ENCODE data around the gene PTPRM.

DNA sequence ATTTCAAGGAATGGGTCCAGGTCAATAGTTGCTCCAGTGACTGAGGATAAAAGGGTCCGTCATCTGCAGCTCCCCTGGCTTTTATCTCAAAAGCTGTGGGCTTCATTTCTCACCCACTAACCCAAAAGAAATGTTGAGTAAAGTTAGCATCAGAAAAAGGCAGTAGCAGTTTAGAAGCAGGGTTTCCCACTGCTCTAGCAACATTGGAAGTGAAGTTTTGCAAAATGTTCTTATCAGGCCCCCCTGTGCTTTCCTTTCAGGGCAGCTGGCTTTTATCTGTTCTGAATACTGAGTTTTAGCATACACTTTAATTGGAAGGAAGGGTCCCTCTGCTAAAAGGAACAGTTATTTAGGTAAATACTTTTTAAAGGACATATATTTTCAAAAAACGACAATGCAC lies 745.9 kb downstream of the PTPRM start:
- TF ChIP-seq CTCF (IDR thresholded peaks at IDR 0.05) (no peak), POLR2A (IDR thresholded peaks at IDR 0.05) (no peak)
